T-helper 2 cell (primary cell): Measurements from ENCODE around the gene POLDIP3.
"Not testable (repeated sequence)": the region's sequence is repeated elsewhere in the genome, so short reads cannot be mapped to it uniquely, and the experiment has no call there.

Experiments used
- DNase-seq, 5 experiments: peaks; one replicate each; pipeline versions ENCODE4 v3.0.0 to v3.0.0-alpha.2; 2012 to 2022

POLDIP3 gene

DNA sequence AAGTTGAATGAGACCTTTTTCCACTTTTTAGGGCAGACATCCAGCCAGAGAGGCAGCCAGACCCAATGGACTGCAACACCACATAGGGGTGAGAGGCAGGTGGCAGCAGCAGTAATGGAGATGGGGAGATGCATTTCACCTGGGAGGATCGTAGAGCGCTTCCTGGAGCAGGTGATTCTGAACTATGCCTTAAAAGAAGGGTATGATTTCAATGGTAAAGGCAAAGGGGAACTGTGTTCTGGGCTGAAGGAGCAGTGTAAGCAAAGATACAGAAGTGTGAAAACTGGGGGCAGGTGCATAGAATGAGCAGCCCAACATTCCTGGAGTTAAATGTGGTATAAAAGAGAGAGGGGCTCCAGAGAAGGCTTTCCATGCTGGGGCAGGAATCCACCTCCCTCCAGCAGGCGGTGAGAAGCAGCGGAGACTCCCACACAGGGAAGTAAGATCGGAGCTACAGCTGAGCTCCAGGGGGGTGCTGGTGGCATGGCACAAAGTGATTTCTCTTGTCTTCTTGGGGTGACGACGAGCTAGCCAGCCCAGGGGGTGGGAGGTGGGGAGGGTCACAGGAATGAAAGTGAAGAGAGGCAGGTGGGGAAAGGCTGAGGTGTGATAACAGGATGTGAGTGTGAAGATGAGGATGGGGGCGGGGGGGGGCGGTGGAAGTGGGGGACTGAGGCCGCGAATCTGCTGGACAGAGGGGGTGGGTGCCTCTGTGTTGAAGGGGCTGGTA is 65.2 kb downstream of the POLDIP3 start:
- no peak for DNase-seq

DNA sequence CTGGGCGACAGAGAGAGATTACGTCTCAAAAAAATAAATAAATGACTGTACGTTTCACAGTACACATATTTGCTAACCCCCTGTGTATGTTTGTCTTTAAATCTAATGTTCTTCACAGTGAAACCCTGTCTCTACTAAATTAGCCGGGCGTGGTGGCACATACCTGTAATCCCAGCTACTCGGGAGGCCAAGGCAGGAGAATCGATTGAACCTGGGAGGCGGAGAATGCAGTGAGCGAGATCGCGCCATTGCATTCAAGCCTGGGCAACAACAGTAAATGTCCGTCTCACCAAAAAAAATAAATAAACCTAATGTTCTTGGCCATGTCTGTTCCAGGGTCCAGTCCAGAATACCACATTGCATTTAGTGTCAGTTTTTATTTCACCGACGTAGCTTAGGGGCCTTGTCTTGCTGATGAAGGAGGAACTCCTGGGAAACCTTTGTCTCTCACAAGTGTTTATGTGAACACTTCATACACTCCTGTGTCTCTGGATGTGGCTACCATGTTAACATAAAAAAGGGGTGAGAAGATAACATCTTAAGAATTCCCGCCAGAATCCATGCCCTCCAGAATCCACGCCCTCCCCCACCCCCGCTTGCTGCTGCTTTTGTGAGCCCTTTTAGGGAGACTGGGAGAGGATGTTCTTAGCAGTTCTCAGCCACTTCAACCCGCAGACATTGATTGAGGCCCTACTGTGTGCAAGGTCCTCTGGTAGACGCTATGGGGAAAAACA is 65.9 kb downstream of the POLDIP3 start:
- DNase-seq = no peak

DNA sequence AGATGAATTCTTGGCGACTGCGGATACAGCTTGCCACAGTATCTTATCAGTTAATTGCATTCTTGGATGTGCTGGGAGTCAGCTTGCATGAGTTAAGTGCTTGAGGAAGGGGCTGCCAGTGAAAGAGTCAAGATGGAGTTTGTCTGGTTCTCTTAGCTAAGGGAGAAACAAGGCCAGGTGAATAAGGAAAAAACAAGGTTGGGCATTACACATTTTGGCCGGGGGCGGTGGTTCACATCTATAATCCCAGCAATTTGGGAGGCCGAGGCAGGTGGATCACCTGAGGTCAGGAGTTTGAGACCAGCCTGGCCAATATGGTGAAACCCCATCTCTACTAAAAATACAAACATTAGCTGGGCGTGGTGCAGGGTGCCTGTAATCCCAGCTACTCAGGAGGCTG is 66.6 kb downstream of the POLDIP3 start:
- not testable (repeated sequence) for DNase-seq

DNA sequence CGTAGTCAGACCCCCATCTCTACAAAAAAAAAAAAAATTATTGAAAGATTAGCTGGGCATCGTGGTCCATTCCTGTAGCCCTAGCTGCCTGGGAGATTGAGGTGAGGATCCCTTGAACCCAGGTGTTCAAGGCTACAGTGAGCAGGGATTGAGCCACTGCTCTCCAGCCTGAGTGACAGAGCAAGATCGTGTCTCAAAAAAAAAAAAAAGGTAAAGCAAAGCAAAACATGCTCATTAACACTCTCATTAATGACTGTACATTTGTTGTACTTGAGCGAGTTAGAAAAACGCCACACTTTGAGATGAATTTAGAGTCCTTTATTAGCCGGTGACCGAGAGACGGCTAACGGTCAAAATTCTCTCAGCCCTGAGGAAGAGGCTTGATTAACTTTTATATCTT is 67.1 kb downstream of the POLDIP3 start:
- no peak for DNase-seq

DNA sequence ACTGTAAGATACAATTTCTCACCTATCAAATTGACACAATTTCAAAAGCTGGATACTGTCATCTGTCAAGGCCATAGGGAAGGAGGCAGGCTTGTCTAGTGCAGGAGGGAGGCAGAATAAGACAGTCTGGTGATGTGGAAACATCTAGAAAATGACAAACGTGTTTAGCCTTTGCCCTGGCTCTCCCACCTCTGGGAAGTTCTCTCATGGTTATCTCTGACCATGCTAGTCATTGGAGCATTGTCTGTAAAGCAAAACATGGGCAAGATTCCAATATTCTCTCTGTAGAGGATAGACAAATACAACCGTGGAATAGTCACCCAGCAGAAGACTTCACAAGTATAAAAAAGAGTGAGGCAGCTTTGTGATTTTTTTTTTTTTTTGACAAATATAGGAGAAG is 70.0 kb downstream of the POLDIP3 start:
- no peak for DNase-seq

DNA sequence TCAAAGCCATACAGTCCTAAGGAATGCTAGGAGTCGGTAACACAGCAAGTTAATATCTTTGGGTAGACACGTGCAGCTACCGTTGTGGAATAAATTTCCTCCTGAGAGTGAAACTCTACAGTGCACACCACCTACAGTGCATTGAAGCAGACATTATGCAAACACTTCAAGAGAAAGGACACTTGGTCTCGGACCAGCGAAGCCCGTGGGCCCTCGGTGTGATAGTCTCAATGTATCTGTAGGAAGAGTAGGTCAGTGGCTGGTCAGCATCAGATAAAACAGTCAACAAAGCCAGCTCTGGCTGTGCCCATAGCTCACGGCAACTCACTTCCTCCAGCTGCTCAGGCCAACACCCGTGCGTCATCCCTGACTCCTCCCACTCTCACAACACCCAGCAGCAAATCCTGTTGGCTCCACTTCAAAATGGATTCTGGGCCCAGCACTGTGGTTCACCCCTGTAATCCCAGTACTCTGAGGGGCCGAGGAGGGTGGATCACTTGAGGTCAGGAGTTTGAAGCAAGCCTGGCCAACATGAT is 75.4 kb downstream of the POLDIP3 start:
- DNase-seq = not testable (repeated sequence)

DNA sequence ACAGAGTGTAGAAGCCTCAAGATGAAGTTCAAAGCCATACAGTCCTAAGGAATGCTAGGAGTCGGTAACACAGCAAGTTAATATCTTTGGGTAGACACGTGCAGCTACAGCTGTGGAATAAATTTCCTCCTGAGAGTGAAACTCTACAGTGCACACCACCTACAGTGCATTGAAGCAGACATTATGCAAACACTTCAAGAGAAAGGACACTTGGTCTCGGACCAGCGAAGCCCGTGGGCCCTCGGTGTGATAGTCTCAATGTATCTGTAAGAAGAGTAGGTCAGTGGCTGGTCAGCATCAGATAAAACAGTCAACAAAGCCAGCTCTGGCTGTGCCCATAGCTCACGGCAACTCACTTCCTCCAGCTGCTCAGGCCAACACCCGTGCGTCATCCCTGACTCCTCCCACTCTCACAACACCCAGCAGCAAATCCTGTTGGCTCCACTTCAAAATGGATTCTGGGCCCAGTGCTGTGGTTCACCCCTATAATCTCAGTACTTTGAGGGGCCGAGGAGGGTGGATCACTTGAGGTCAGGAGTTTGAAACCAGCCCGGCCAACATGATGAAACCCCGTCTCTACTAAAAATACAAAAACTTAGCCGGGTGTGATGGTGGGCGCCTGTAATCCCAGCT is 77.4 kb downstream of the POLDIP3 start:
- not testable (repeated sequence) for DNase-seq

DNA sequence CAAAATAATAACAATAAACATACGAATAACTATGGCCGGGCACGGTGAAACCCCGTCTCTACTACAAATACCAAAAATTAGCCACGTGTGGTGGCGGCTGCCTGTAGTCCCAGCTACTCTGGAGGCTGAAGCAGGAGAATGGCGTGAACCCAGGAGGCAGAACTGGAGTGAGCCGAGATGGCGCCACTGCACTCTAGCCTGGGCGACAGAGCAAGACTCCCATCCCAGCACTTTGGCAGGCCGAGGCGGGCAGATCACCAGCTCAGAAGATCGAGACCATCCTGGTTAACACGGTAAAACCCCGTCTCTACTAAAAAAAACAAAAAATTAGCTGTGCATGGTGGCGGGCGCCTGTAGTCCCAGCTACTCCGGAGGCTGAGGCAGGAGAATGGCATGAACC is 78.0 kb downstream of the POLDIP3 start:
- not testable (repeated sequence) for DNase-seq

DNA sequence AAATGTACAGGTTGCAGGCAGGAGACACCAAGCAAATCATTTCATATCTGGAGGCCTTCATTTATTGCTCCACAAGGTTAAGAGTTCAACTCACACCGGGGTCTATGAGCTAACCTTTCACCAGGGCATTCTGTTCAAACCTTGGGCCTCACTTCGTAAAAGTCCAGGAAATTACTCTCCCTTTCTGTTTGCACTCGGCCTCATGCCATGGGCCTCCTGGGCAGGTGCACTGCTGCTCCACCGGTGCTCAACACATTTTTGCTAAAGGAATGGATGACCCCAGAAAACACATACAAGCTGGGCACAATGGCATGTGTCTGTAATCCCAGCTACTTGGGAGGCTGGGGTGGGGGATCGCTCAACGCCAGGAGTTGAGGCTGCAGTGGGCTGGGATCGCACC is 78.5 kb downstream of the POLDIP3 start:
- DNase-seq = no peak

DNA sequence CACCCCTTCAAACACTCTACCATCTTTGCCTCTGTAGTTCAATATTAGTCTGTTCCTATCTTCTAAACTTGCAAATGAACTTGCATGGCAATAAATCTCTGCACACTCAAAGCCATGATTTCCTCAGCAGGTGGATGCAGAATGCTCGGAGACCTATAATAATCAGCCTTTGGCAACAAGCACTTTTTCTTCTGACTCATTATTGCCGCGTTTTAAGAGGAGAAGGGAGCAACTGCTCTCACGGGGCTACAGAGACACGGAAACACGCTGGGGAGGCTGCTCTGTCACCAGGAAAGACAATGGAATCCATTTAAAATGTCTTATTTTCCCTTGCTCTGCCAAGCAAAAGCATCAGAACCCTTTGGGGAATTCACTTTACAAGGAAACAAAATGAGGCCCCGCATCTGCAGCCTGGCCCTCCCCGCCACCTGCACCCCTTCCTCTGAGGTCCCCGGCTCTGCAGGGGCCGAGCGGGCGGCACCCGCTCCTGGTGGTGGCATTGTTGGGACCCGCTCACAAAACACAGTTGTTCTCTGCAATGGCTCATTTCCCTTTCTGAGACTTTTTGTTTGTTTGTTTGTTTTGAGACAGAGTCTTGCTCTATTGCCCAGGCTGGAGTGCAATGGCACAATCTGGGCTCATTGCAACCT is 79.5 kb downstream of the POLDIP3 start:
- not testable (repeated sequence) for DNase-seq
